AG08395 (cell line): ENCODE measurements around the gene RRP8.
A peak's percentile ranks its signal among the peaks of the same experiment; 100 is the strongest.

ENCODE experiments used
- DNase-seq: peaks from one replicate; pipeline ENCODE4 v3.0.0; 2012; ENCODE audit warnings: mixed read lengths, low spot score

Gene RRP8

GRCh38 chr11:6599881-6600390 is 3.5 kb downstream of the RRP8 start:
- no peak for DNase-seq

- DNase-seq: no peak
Measured at GRCh38 chr11:6599449-6599848, 4.0 kb downstream of the RRP8 start.

GRCh38 chr11:6598555-6598954 is 4.9 kb downstream of the RRP8 start:
- DNase-seq: no peak

- DNase-seq: no peak
Measured at GRCh38 chr11:6596239-6596877, 7.1 kb downstream of the RRP8 start.

- no peak for DNase-seq
Measured at GRCh38 chr11:6594142-6594768, 9.2 kb downstream of the RRP8 start.

GRCh38 chr11:6588018-6588417 is 15.4 kb downstream of the RRP8 start:
- no peak for DNase-seq

- DNase-seq: no peak
Measured at GRCh38 chr11:6587360-6587953, 16.0 kb downstream of the RRP8 start.

- peak; percentile 28 for DNase-seq
Measured at GRCh38 chr11:6586434-6587359, 16.7 kb downstream of the RRP8 start.

GRCh38 chr11:6584528-6584927 is 18.9 kb downstream of the RRP8 start:
- DNase-seq: no peak

- DNase-seq: no peak
Measured at GRCh38 chr11:6583584-6583983, 19.8 kb downstream of the RRP8 start.

- no peak for DNase-seq
Measured at GRCh38 chr11:6579681-6580080, 23.7 kb downstream of the RRP8 start.

GRCh38 chr11:6578134-6578533 is 25.3 kb downstream of the RRP8 start:
- no peak for DNase-seq

GRCh38 chr11:6576471-6577373 is 26.7 kb downstream of the RRP8 start:
- DNase-seq: peak; percentile 81

- no peak for DNase-seq
Measured at GRCh38 chr11:6574816-6575715, 28.4 kb downstream of the RRP8 start.

- peak; percentile 83 for DNase-seq
Measured at GRCh38 chr11:6572215-6572614, 31.2 kb downstream of the RRP8 start.

GRCh38 chr11:6571434-6572008 is 31.9 kb downstream of the RRP8 start:
- DNase-seq: no peak

GRCh38 chr11:6570691-6571427 is 32.6 kb downstream of the RRP8 start:
- no peak for DNase-seq

GRCh38 chr11:6569706-6570105 is 33.7 kb downstream of the RRP8 start:
- DNase-seq: no peak
